Ovary (tissue), 9 donors: ENCODE data around the gene CBY1. TPM values are rescaled to one million over a fixed set of nuclear protein-coding genes. Genes with fewer than 3 reads are reported as not detected.

Experiments
- DNase-seq, 5 donors: peaks; one replicate each; pipeline ENCODE4 v3.0.0-alpha.2; 2019 to 2020
- H3K27ac ChIP-seq, 2 donors: fragments of 200-600 bp; one replicate each; pipeline versions ENCODE4 v1.5.1 to v1.8.0; 2019 to 2022
- H3K27me3 ChIP-seq: fragments of 200-600 bp; one replicate; pipeline ENCODE4 v1.8.0; 2022
- H3K36me3 ChIP-seq: fragments of 200-600 bp; sonication (generic); one replicate; pipeline ENCODE4 v1.5.1; 2019
- H3K4me1 ChIP-seq: one replicate; pipeline ENCODE4 v1.8.1; 2013; ENCODE audit warnings: mild to moderate bottlenecking, moderate library complexity; ENCODE audit not compliant: insufficient read depth
- H3K4me3 ChIP-seq: fragments of 200-600 bp; sonication (generic); one replicate; pipeline ENCODE4 v1.5.1; 2017
- H3K9me3 ChIP-seq, 2 donors: fragments of 200-600 bp in 1 of 2; sonication (generic) in 1 of 2; one replicate each; pipeline versions ENCODE4 v1.5.1 to v1.8.1; 2013 to 2019; ENCODE audit warnings: mild to moderate bottlenecking in 1 of 2, moderate library complexity in 1 of 2
- CTCF ChIP-seq, 3 donors: fragments of 450-650 bp in 2 of 3; fragments of 200-600 bp in 1 of 3; IDR thresholded peaks; one replicate each; pipeline versions ENCODE4 v1.5.1 to v1.8.0; 2016 to 2022; ENCODE audit warnings: antibody characterized with exemption in 3 of 3, mild to moderate bottlenecking in 1 of 3
- EP300 ChIP-seq: sonication (generic); formaldehyde crosslinking; IDR thresholded peaks from one replicate; pipeline ENCODE4 v1.6.1; 2017; ENCODE audit warnings: antibody characterized with exemption
- POLR2A ChIP-seq: fragments of 450-650 bp; IDR thresholded peaks from one replicate; pipeline ENCODE4 v1.6.1; 2017; ENCODE audit warnings: antibody characterized with exemption, mild to moderate bottlenecking, moderate library complexity
- WGBS, 3 donors: extraction: QIAGEN DNeasy Blood & Tissue Kit in 1 of 3; methylation state at CpG; one replicate each; pipeline versions ENCODE4 v1.1.5 to v1.1.7; 2013 to 2017; 5-methylcytosine and 5-hydroxymethylcytosine counted together
- intact Hi-C, 4 donors: fragments of 100-400 bp; cut with DNase I; formaldehyde crosslinking; loops; one replicate each; pipeline versions ENCODE4 v1.11.0 to v1.15.1; 2022 to 2023
- polyA plus RNA-seq, 2 donors: library from polyadenylated mRNA; stranded (reverse); fragments of 200-250 nt in 1 of 2; fragments of 350-450 nt in 1 of 2; fragmentation: Illumina TruSeq in 1 of 2; extraction: RNeasy Lipid Tissue Mini Kit (QIAGEN cat#74804) in 1 of 2; gene quantifications; one replicate each; pipeline ENCODE4 v1.2.3, GENCODE V29; 2013 to 2014
- total RNA-seq, 7 donors: library from RNA; depleted of rRNA in 2 of 7; stranded (reverse); fragments of >200 nt in 2 of 7; fragmentation: NEBNext Ultra II Directional in 3 of 7; extraction: Animal tissue kit (Norgen Biotek cat#: 25700) in 3 of 7; gene quantifications; one replicate each; pipeline versions ENCODE4 v1.1.0 to v1.2.4, GENCODE V29; 2016 to 2023
- donor health status: DM: no; HTN: no; CAD: no; lungs with moderate emphysema.
- donor health status: DM: no; HTN: no; CAD: no.
- donor health status: Bipolar disorder and iron deficiency.
- donor health status: DM: yes; HTN: yes; CAD: no.
- donor health status: DM: no; HTN: no; CAD: no.
- donor health status: DM: yes; HTN: yes; CAD: no.

CBY1 gene
- total and polyA plus RNA-seq, 9 donors, result 15.5 to 84.0 (median 40.5) TPM

- peak within 1 kb of the TSS; percentile 92 to 95 for H3K27ac ChIP-seq
- intact Hi-C loops, result no loop called here
- 0 to 1% (median 1%) methylated on average over 36 to 94 of the region's 94 CpGs for WGBS, 3 donors
- H3K4me3 ChIP-seq, result peak within 1 kb of the TSS; percentile 97
- H3K4me1 ChIP-seq, result peaks cover 14% of the 10 kb centered on the region
- H3K36me3 ChIP-seq, result no peaks in the 10 kb centered on the region
- DNase-seq, result peak; percentile 95 to 99 (median 98)
- TF ChIP-seq POLR2A, result peak; percentile 100
- TF ChIP-seq EP300, result peak; percentile 70
- TF ChIP-seq CTCF (IDR thresholded peaks at IDR 0.05), result peak in 2 of 3 donors; percentile 35 to 49
- no peaks in the 10 kb centered on the region for H3K27me3 ChIP-seq
- H3K9me3 ChIP-seq, result no peaks in the 10 kb centered on the region
These were observed 44.6 kb downstream of the CBY1 start, which contains the start of gene JOSD1 for GRCh38 chr22:38700789-38701628. TSS of gene JOSD1 (minus strand) at chr22:38700943. CDS start at chr22:38699987, 956 bp downstream.

- no peak for DNase-seq
- Histone ChIP-seq H3K27ac (peak overlapping the region; percentile 49 to 74), H3K4me3 (peak overlapping the region; percentile 25)
These were observed 48.3 kb downstream of the CBY1 start for GRCh38 chr22:38704654-38705234.

GRCh38 chr22:38705235-38706100, 49.0 kb downstream of the CBY1 start, which contains the start of gene GTPBP1:
TSS of gene GTPBP1 (plus strand) at chr22:38705944. CDS start at chr22:38705956, 12 bp downstream.
- peak within 1 kb of the TSS; percentile 89 for H3K4me3 ChIP-seq
- TF ChIP-seq CTCF (IDR thresholded peaks at IDR 0.05), result peak in 1 of 3 donors; percentile 17
- peak; percentile 81 for TF ChIP-seq POLR2A
- peak; percentile 95 for TF ChIP-seq EP300
- H3K27ac ChIP-seq, result peak within 1 kb of the TSS; percentile 77 to 96
- no peaks in the 10 kb centered on the region for H3K36me3 ChIP-seq
- H3K9me3 ChIP-seq, result no peaks in the 10 kb centered on the region
- 0 to 1% (median 1%) methylated on average over 52 to 55 of the region's 55 CpGs for WGBS, 3 donors
- intact Hi-C loops, result no loop called here
- peaks cover 7% of the 10 kb centered on the region for H3K4me1 ChIP-seq
- peak; percentile 96 to 99 (median 97) for DNase-seq
- H3K27me3 ChIP-seq, result no peaks in the 10 kb centered on the region

More at GRCh38 chr22:38704654-38705234, 48.3 kb downstream of the CBY1 start:
- Histone ChIP-seq H3K9me3 (no peaks in the 10 kb centered on the region), H3K36me3 (no peaks in the 10 kb centered on the region), H3K27me3 (no peaks in the 10 kb centered on the region), H3K4me1 (peaks cover 8% of the 10 kb centered on the region)
- intact Hi-C loops, result no loop called here
- TF ChIP-seq EP300 (no peak), CTCF (IDR thresholded peaks at IDR 0.05) (no peak)
- WGBS, 3 donors, result 18 to 24% (median 20%) methylated on average over 10 of the region's 10 CpGs
